ENCODE data around the gene PRR7. TPM values are rescaled to one million over a fixed set of nuclear protein-coding genes. Genes with fewer than 3 reads are reported as not detected.
"Not testable (repeated sequence)": the region's sequence is repeated elsewhere in the genome, so short reads cannot be mapped to it uniquely, and the experiment has no call there.

The PRR7 gene
- total and polyA plus RNA-seq, 2 experiments from 2014 or later, result 10.5 to 24.8 TPM

- H3K9me3 ChIP-seq (ENCODE audit: low read depth), result no peaks in the 10 kb centered on the region
- no peaks in the 10 kb centered on the region; the same call in 1 of the 2 replicates for H3K27me3 ChIP-seq (replicated peaks; ENCODE audit: insufficient read depth)
- H3K9me2 ChIP-seq (ENCODE audit: insufficient read depth), result no peaks in the 10 kb centered on the region
- TF ChIP-seq EZH2phosphoT487 (IDR thresholded peaks at IDR 0.05; ENCODE audit: insufficient read depth, low read depth), result no peak
- TF ChIP-seq EZH2 (IDR thresholded peaks at IDR 0.05; ENCODE audit: insufficient read depth, poor library complexity, severe bottlenecking), result no peak
- no peak overlapping the region for H3K4me3 ChIP-seq
- in situ Hi-C loops (cut with MboI), result no loop called here
- H3K36me3 ChIP-seq (ENCODE audit: low read depth), result no peaks in the 10 kb centered on the region
- H3K9ac ChIP-seq, result no peak overlapping the region
- no peaks in the 10 kb centered on the region for H3F3A ChIP-seq (ENCODE audit: insufficient read depth)
- H4K20me1 ChIP-seq (ENCODE audit: insufficient read depth), result no peaks in the 10 kb centered on the region
- WGBS, 2 experiments (ENCODE audit: low coverage in 1 of 2, low lambda C conversion rate in 2 of 2, missing lambda C conversion rate in 2 of 2), result 78 to 82% methylated on average over 3 of the region's 3 CpGs
- no peak overlapping the region for H3K27ac ChIP-seq
- H2AFZ ChIP-seq, result no peak overlapping the region
- H3K4me1 ChIP-seq (ENCODE audit: insufficient read depth), result no peaks in the 10 kb centered on the region
- H3K4me2 ChIP-seq (ENCODE audit: unreplicated experiment), result no peak overlapping the region
- no peaks in the 10 kb centered on the region for H3K79me2 ChIP-seq (ENCODE audit: insufficient read depth)
- DNase-seq, result no peak
These were observed 36.0 kb upstream of the PRR7 start for GRCh38 chr5:177410575-177410974.

DNA sequence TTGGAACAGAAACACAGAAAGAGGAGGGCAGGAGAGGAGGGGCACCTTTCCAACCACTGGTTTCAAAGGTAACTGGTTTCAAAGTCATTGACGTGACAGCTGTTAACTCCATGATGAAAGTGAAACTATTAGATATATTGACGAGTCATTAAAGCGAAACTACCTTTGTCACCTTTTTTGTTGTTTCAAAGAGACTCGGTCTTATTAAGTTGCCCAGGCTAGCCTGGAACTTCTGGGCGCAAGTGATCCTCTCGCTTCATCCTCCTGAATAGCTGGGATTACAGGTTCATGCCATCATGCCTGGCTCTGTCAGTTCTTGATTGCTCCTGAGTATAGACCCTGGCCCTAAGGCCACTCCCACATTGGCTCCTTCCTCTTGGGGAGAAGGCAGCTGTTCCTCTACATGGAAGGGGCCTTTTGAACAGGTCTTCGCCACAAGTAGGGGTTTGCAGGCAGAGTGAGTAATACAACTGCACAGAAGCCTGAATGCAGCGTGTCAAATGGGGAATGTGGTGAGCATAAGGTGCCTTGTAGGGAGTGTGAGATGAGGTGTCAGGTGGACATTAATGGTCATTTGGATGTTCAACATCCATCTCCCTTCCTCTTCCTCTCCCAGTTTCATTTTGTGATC is 33.9 kb upstream of the PRR7 start:
- Histone ChIP-seq H3K4me2 (ENCODE audit: unreplicated experiment) (no peak overlapping the region), H4K20me1 (ENCODE audit: insufficient read depth) (no peaks in the 10 kb centered on the region), H3K36me3 (ENCODE audit: low read depth) (no peaks in the 10 kb centered on the region), H3K4me3 (no peak overlapping the region), H3F3A (ENCODE audit: insufficient read depth) (no peaks in the 10 kb centered on the region), H3K27me3 (replicated peaks; ENCODE audit: insufficient read depth) (no peaks in the 10 kb centered on the region; the same call in 1 of the 2 replicates), H3K79me2 (ENCODE audit: insufficient read depth) (no peaks in the 10 kb centered on the region), H2AFZ (no peak overlapping the region), H3K9me2 (ENCODE audit: insufficient read depth) (no peaks in the 10 kb centered on the region), H3K4me1 (ENCODE audit: insufficient read depth) (no peaks in the 10 kb centered on the region), H3K9me3 (ENCODE audit: low read depth) (no peaks in the 10 kb centered on the region), H3K9ac (no peak overlapping the region), H3K27ac (no peak overlapping the region)
- TF ChIP-seq EZH2 (IDR thresholded peaks at IDR 0.05; ENCODE audit: insufficient read depth, poor library complexity, severe bottlenecking) (no peak), EZH2phosphoT487 (IDR thresholded peaks at IDR 0.05; ENCODE audit: insufficient read depth, low read depth) (no peak)
- in situ Hi-C loops (cut with MboI), result no loop called here
- DNase-seq, result no peak
- 76 to 78% methylated on average over 8 of the region's 8 CpGs for WGBS, 2 experiments (ENCODE audit: low coverage in 1 of 2, low lambda C conversion rate in 2 of 2, missing lambda C conversion rate in 2 of 2)

DNA sequence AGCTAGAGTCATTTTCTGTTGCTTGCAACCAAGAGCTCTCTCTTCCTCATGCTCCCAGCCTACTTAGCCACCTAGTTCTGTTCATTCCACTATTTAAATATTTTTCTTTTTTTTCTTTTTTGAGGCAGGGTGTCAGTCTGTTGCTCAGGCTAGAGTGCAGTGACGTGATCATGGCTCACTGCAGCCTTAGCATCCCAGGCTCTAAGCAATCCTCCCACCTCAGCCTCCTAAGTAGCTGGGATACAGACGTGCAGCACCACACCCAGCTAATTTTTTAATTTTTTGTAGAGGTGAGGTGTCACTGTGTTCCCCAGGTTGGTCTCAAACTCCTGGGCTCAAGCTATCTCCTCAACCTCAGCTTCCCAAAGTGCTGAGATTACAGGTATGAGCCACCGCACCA is 32.1 kb upstream of the PRR7 start:
- H3K79me2 ChIP-seq (ENCODE audit: insufficient read depth), result no peaks in the 10 kb centered on the region
- TF ChIP-seq EZH2 (IDR thresholded peaks at IDR 0.05; ENCODE audit: insufficient read depth, poor library complexity, severe bottlenecking) (no peak), EZH2phosphoT487 (IDR thresholded peaks at IDR 0.05; ENCODE audit: insufficient read depth, low read depth) (no peak)
- no peaks in the 10 kb centered on the region; the same call in 1 of the 2 replicates for H3K27me3 ChIP-seq (replicated peaks; ENCODE audit: insufficient read depth)
- no peak overlapping the region for H3K4me3 ChIP-seq
- no peaks in the 10 kb centered on the region for H3K36me3 ChIP-seq (ENCODE audit: low read depth)
- no peaks in the 10 kb centered on the region for H3F3A ChIP-seq (ENCODE audit: insufficient read depth)
- H3K9me3 ChIP-seq (ENCODE audit: low read depth), result no peaks in the 10 kb centered on the region
- WGBS, 2 experiments (ENCODE audit: low coverage in 1 of 2, low lambda C conversion rate in 2 of 2, missing lambda C conversion rate in 2 of 2), result 58 to 60% methylated on average over 3 of the region's 3 CpGs
- H3K4me1 ChIP-seq (ENCODE audit: insufficient read depth), result no peaks in the 10 kb centered on the region
- no peak for DNase-seq
- no peak overlapping the region for H2AFZ ChIP-seq
- no peak overlapping the region for H3K4me2 ChIP-seq (ENCODE audit: unreplicated experiment)
- H4K20me1 ChIP-seq (ENCODE audit: insufficient read depth), result no peaks in the 10 kb centered on the region
- no peaks in the 10 kb centered on the region for H3K9me2 ChIP-seq (ENCODE audit: insufficient read depth)
- H3K27ac ChIP-seq, result no peak overlapping the region
- H3K9ac ChIP-seq, result no peak overlapping the region
- in situ Hi-C loops (cut with MboI), result no loop called here

DNA sequence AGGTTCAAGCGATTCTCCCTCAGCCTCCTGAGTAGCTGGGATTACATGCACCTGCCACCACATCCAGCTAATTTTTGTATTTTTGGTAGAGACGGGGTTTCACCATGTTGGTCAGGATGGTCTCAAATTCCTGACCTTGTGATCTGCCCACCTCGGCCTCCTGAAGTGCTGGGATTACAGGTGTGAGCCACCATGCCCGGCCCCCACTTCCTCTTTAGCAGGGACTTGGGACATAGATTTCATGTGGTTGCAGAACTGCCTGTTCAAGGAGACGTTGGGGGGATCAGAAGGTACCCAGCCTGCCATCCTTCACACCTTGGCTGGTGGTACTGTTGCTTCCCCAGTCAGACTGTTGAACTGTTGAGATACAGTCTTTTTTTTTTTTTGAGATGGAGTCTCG is 29.5 kb upstream of the PRR7 start:
- H3K36me3 ChIP-seq (ENCODE audit: low read depth); H3K4me1 ChIP-seq (ENCODE audit: insufficient read depth); H3K4me3 ChIP-seq; H3K27me3 ChIP-seq (replicated peaks; ENCODE audit: insufficient read depth); H2AFZ ChIP-seq; H3F3A ChIP-seq (ENCODE audit: insufficient read depth); H4K20me1 ChIP-seq (ENCODE audit: insufficient read depth); in situ Hi-C loops (cut with MboI); H3K9me3 ChIP-seq (ENCODE audit: low read depth); H3K79me2 ChIP-seq (ENCODE audit: insufficient read depth); DNase-seq; H3K4me2 ChIP-seq (ENCODE audit: unreplicated experiment); H3K9me2 ChIP-seq (ENCODE audit: insufficient read depth); H3K27ac ChIP-seq; H3K9ac ChIP-seq: not testable (repeated sequence)
- WGBS, 2 experiments (ENCODE audit: low coverage in 1 of 2, low lambda C conversion rate in 2 of 2, missing lambda C conversion rate in 2 of 2), result 78% methylated on average over 5 to 6 of the region's 6 CpGs

- no peak overlapping the region for H3K4me3 ChIP-seq
- H3K36me3 ChIP-seq (ENCODE audit: low read depth), result no peaks in the 10 kb centered on the region
- H3K4me2 ChIP-seq (ENCODE audit: unreplicated experiment), result no peak overlapping the region
- TF ChIP-seq EZH2 (IDR thresholded peaks at IDR 0.05; ENCODE audit: insufficient read depth, poor library complexity, severe bottlenecking) (no peak), EZH2phosphoT487 (IDR thresholded peaks at IDR 0.05; ENCODE audit: insufficient read depth, low read depth) (no peak)
- DNase-seq, result peak; percentile 46
- no peaks in the 10 kb centered on the region for H4K20me1 ChIP-seq (ENCODE audit: insufficient read depth)
- WGBS, 2 experiments (ENCODE audit: low coverage in 1 of 2, low lambda C conversion rate in 2 of 2, missing lambda C conversion rate in 2 of 2), result 96 to 97% methylated on average over 3 of the region's 3 CpGs
- H3K4me1 ChIP-seq (ENCODE audit: insufficient read depth), result no peaks in the 10 kb centered on the region
- no peaks in the 10 kb centered on the region for H3K9me3 ChIP-seq (ENCODE audit: low read depth)
- no peaks in the 10 kb centered on the region for H3K27me3 ChIP-seq (replicated peaks; ENCODE audit: insufficient read depth)
- in situ Hi-C loops (cut with MboI), result no loop called here
- H2AFZ ChIP-seq, result no peak overlapping the region
- H3K9me2 ChIP-seq (ENCODE audit: insufficient read depth), result no peaks in the 10 kb centered on the region
- no peaks in the 10 kb centered on the region for H3K79me2 ChIP-seq (ENCODE audit: insufficient read depth)
- H3K27ac ChIP-seq, result no peak overlapping the region
- no peak overlapping the region for H3K9ac ChIP-seq
- H3F3A ChIP-seq (ENCODE audit: insufficient read depth), result no peaks in the 10 kb centered on the region
These were observed 27.6 kb upstream of the PRR7 start for GRCh38 chr5:177419046-177419445.

DNA sequence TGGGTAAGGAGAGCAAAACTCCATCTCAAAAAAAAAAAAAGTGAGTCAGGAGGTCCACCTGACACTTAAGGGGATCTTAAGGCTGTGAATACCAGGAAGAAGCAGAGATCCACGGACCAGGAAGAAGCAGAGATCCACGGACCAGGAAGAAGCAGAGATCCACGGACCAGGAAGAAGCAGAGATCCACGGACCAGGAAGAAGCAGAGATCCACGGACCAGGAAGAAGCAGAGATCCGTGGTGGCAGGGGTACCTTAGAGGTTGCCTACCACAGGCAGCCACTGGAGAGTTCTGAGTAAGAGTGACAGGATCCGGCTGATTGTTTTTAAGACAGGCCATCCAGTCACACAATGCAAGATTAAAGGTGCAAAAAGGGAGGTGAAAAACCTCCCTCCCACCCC is 26.1 kb upstream of the PRR7 start:
- H4K20me1 ChIP-seq (ENCODE audit: insufficient read depth); H3K9me3 ChIP-seq (ENCODE audit: low read depth); H3F3A ChIP-seq (ENCODE audit: insufficient read depth); H3K4me2 ChIP-seq (ENCODE audit: unreplicated experiment); DNase-seq; H3K9ac ChIP-seq; in situ Hi-C loops (cut with MboI); H3K27me3 ChIP-seq (replicated peaks; ENCODE audit: insufficient read depth); H3K79me2 ChIP-seq (ENCODE audit: insufficient read depth); H3K4me3 ChIP-seq; H2AFZ ChIP-seq; H3K4me1 ChIP-seq (ENCODE audit: insufficient read depth); H3K9me2 ChIP-seq (ENCODE audit: insufficient read depth); H3K36me3 ChIP-seq (ENCODE audit: low read depth); H3K27ac ChIP-seq: not testable (repeated sequence)
- 70 to 73% methylated on average over 7 of the region's 7 CpGs for WGBS, 2 experiments (ENCODE audit: low coverage in 1 of 2, low lambda C conversion rate in 2 of 2, missing lambda C conversion rate in 2 of 2)
